H1 (cell line): ENCODE measurements around the gene TMEM165. TPM values are rescaled to one million over a fixed set of nuclear protein-coding genes. Genes with fewer than 3 reads are reported as not detected.

Experiments
- BRCA1 ChIP-seq: IDR thresholded peaks from 2 replicates; pipeline ENCODE4 v1.6.1; 2012; ENCODE audit warnings: low read depth, low read length, improper control_type of control experiment
- MAX ChIP-seq: IDR thresholded peaks from 2 replicates; pipeline ENCODE4 v1.6.1; 2012; ENCODE audit warnings: inconsistent platforms
- NANOG ChIP-seq: IDR thresholded peaks from 2 replicates; pipeline ENCODE4 v1.6.1; 2011; ENCODE audit warnings: low read length, low read depth, mild to moderate bottlenecking, inconsistent platforms; ENCODE audit not compliant: insufficient read depth, poor library complexity, severe bottlenecking
- POLR2A ChIP-seq, 2 experiments: IDR thresholded peaks; 1 replicate in 1 of 2; 2 replicates in 1 of 2; pipeline ENCODE4 v1.6.1; 2011; ENCODE audit warnings: low read depth in 2 of 2, low read length in 2 of 2, mild to moderate bottlenecking in 2 of 2; ENCODE audit errors: control extremely low read depth in 1 of 2
- SRF ChIP-seq: IDR thresholded peaks from 2 replicates; pipeline ENCODE4 v1.6.1; 2011; ENCODE audit warnings: mild to moderate bottlenecking, low read depth, low read length, moderate library complexity
- TAF7 ChIP-seq: optimal IDR thresholded peaks from 2 replicates; pipeline ENCODE3; 2011; ENCODE audit warnings: low read depth, mild to moderate bottlenecking, inconsistent platforms, low read length, moderate library complexity, borderline replicate concordance
- YY1 ChIP-seq: IDR thresholded peaks from 2 replicates; pipeline ENCODE4 v1.6.1; 2011; ENCODE audit warnings: low read depth, mild to moderate bottlenecking, low read length
- polyA plus RNA-seq, 7 experiments: library from polyadenylated mRNA; depleted of rRNA in 3 of 7; stranded (reverse) in 5 of 7; unstranded in 2 of 7; fragments of >200 nt in 5 of 7; fragments of 200-250 nt in 2 of 7; gene quantifications; 1 replicate in 5 of 7; 2 replicates in 1 of 7; 4 replicates in 1 of 7; pipeline versions ENCODE4 v1.2.1 to v1.2.3, GENCODE V29; 2011 to 2013; ENCODE audit warnings: missing spikeins in 2 of 7, mixed read lengths in 2 of 7
- total RNA-seq: library from RNA; stranded (reverse); fragmentation: NEBNext Ultra II Directional; extraction: Animal tissue kit (Norgen Biotek cat#: 25700); gene quantifications from 2 replicates; pipeline ENCODE4 v1.2.1, GENCODE V29; 2021

TMEM165 gene
- total and polyA plus RNA-seq, 2 of the 8 experiments (the other 6 are each of a cell fraction or from before 2014, with no cell fraction given) = 85.5 to 125 TPM

DNA sequence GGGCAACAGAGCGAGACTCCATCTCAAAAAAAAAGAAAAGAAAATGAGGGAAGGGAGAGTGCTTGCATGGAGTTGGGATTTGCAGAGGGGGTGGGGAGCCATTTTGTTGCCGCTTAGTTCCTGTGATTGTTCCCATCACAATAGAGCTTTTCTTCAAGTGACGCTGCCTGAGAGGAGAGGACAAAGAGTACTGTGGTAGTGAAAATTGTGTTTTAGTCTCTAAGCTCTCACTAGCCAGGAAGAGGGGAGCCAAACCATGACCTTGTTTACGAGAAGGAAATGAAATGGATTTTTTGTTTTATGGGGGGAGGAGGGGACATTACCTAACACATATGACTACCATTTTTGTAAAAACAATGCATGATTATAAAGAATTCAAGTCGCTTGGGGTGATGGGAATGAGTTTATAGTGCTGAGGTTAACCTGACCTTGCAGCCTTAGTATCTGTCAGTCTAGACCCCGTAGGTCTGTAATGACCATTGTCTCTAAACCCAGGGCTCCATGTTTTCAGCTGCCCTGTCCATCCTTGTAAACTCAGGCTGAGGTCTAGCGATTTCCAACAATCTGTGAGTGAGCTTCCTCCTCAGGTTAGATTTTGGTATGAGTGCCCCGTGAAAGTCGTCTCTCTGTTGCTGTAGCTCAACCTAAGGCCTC lies 30.9 kb upstream of the TMEM165 start (continued):
- TF ChIP-seq NANOG (peak; percentile 3), SRF (no peak), MAX (no peak), YY1 (peak; percentile 72; the same call in 1 of the 2 replicates), BRCA1 (no peak), TAF7 (no peak), POLR2A (IDR thresholded peaks at IDR 0.05; ENCODE audit: control extremely low read depth in 1 of 2, low read depth in 2 of 2, low read length in 2 of 2) (no peak)
